K562 (cell line): ENCODE data around the gene AGPAT4. TPM values are rescaled to one million over a fixed set of nuclear protein-coding genes. Genes with fewer than 3 reads are reported as not detected.
A peak's percentile ranks its signal among the peaks of the same experiment; 100 is the strongest.

Experiments
- ARNT ChIP-seq, 2 experiments: fragments of 450-650 bp; IDR thresholded peaks; 2 replicates each; pipeline ENCODE4 v1.6.1; 2016; ENCODE audit warnings: mild to moderate bottlenecking in 1 of 2
- BACH1 ChIP-seq: fragments of 200-800 bp; sonication (Bioruptor generic); IDR thresholded peaks from 2 replicates; pipeline ENCODE4 v1.6.1; 2016; ENCODE audit warnings: missing genetic modification characterization, missing compliant biosample characterization
- CBX5 ChIP-seq: IDR thresholded peaks from 2 replicates; pipeline ENCODE4 v1.6.1; 2014; ENCODE audit warnings: low read depth, borderline replicate concordance
- E2F8 ChIP-seq: fragments of 450-650 bp; IDR thresholded peaks from 2 replicates; pipeline ENCODE4 v1.7.1; 2018; ENCODE audit warnings: mild to moderate bottlenecking, low read depth; ENCODE audit not compliant: partially characterized antibody
- EWSR1 ChIP-seq: fragments of 450-650 bp; IDR thresholded peaks from 2 replicates; pipeline ENCODE4 v1.6.1; 2018; ENCODE audit warnings: borderline replicate concordance, mild to moderate bottlenecking, low read depth, moderate library complexity; ENCODE audit not compliant: partially characterized antibody
- FOXK2 ChIP-seq, 2 experiments: fragments of 450-650 bp; IDR thresholded peaks in 1 of 2; conservative IDR thresholded peaks in 1 of 2; 2 replicates each; pipeline ENCODE4 v1.6.1; 2016; ENCODE audit warnings: low read depth in 2 of 2, mild to moderate bottlenecking in 1 of 2
- HLTF ChIP-seq: fragments of 450-650 bp; IDR thresholded peaks from 2 replicates; pipeline ENCODE4 v1.6.1; 2016
- MAZ ChIP-seq, 2 experiments: fragments of 450-650 bp in 1 of 2; sonication (generic) in 1 of 2; formaldehyde crosslinking; IDR thresholded peaks in 1 of 2; conservative IDR thresholded peaks in 1 of 2; 2 replicates each; pipeline versions ENCODE4 v1.4.0 to v1.5.0; 2020; ENCODE audit warnings: mild to moderate bottlenecking in 1 of 2, missing genetic modification reagents in 1 of 2
- MTF1 ChIP-seq: fragments of 250-450 bp; sonication (Bioruptor Pico); IDR thresholded peaks from 2 replicates; pipeline ENCODE4 v1.9.0; 2021; ENCODE audit warnings: moderate library complexity, mild to moderate bottlenecking, inconsistent platforms, borderline replicate concordance
- NELFE ChIP-seq: IDR thresholded peaks from 2 replicates; pipeline ENCODE4 v1.6.1; 2011; ENCODE audit warnings: mild to moderate bottlenecking; ENCODE audit not compliant: insufficient read depth, insufficient read length
- NFXL1 ChIP-seq: fragments of 450-650 bp; formaldehyde crosslinking; IDR thresholded peaks from 2 replicates; pipeline ENCODE4 v1.4.0; 2021; ENCODE audit warnings: mild to moderate bottlenecking
- NR2F6 ChIP-seq: fragments of 450-650 bp; formaldehyde crosslinking; IDR thresholded peaks from 2 replicates; pipeline ENCODE4 v1.4.0; 2020; ENCODE audit warnings: mild to moderate bottlenecking
- POU5F1 ChIP-seq: fragments of 150-350 bp; IDR thresholded peaks from 2 replicates; pipeline ENCODE4 v1.6.1; 2014; ENCODE audit warnings: borderline replicate concordance, low read length, low read depth, mild to moderate bottlenecking; ENCODE audit not compliant: partially characterized antibody
- SFPQ ChIP-seq: fragments of 200-400 bp; formaldehyde crosslinking; IDR thresholded peaks from 2 replicates; pipeline ENCODE4 v1.6.1; 2017; ENCODE audit warnings: mild to moderate bottlenecking, low read depth, low read length, moderate library complexity
- SREBF2 ChIP-seq: sonication (generic); formaldehyde crosslinking; IDR thresholded peaks from 2 replicates; pipeline ENCODE4 v1.4.0; 2020; ENCODE audit warnings: mild to moderate bottlenecking, missing genetic modification reagents
- TEAD1 ChIP-seq, 2 experiments: fragments of 450-650 bp in 1 of 2; sonication (generic) in 1 of 2; formaldehyde crosslinking; IDR thresholded peaks; 2 replicates each; pipeline versions ENCODE4 v1.4.0 to v1.8.0; 2020 to 2022; ENCODE audit warnings: mild to moderate bottlenecking in 2 of 2, missing genetic modification reagents in 1 of 2
- VEZF1 ChIP-seq: fragments of 200-800 bp; sonication (Bioruptor generic); IDR thresholded peaks from 2 replicates; pipeline ENCODE4 v1.6.1; 2017; ENCODE audit warnings: missing genetic modification characterization, missing compliant biosample characterization
- ZBTB9 ChIP-seq: fragments of 450-650 bp; formaldehyde crosslinking; IDR thresholded peaks from 2 replicates; pipeline ENCODE4 v1.4.0; 2020; ENCODE audit warnings: mild to moderate bottlenecking, moderate library complexity
- ZNF121 ChIP-seq: sonication (generic); formaldehyde crosslinking; conservative IDR thresholded peaks from 2 replicates; pipeline ENCODE4 v1.8.0; 2022; ENCODE audit warnings: missing genetic modification reagents
- polyA plus RNA-seq, 8 experiments: library from polyadenylated mRNA; depleted of rRNA in 4 of 8; stranded (reverse) in 5 of 8; unstranded in 3 of 8; fragments of >200 nt; fragmentation: Nextera tagmentation in 2 of 8; fragmentation: Illumina TruSeq in 1 of 8; extraction: Ambion mirVana in 2 of 8; extraction: Trizol in 1 of 8; gene quantifications; 2 replicates each; pipeline versions ENCODE4 v1.2.1 to v1.2.3, GENCODE V29; 2011 to 2014; ENCODE audit warnings: inconsistent platforms in 1 of 8, missing spikeins in 1 of 8
- total RNA-seq, 7 experiments: library from RNA; depleted of rRNA in 6 of 7; stranded (reverse); fragments of >200 nt in 6 of 7; fragmentation: Illumina TruSeq in 2 of 7; extraction: Trizol in 2 of 7; gene quantifications; 2 replicates each; pipeline versions ENCODE4 v1.2.1 to v1.2.3, GENCODE V29; 2011 to 2021; ENCODE audit warnings: low replicate concordance in 1 of 7

Gene AGPAT4
- total and polyA plus RNA-seq, 9 of the 15 experiments (the other 6 are each of a cell fraction or from before 2014, with no cell fraction given) = 2.2 to 15.0 (median 5.7) TPM

- no peak for TF ChIP-seq POU5F1
- no peak for TF ChIP-seq SFPQ
- TF ChIP-seq FOXK2 (conservative IDR thresholded peaks at IDR 0.05 in 1 of 2, IDR thresholded peaks at IDR 0.05 in 1 of 2; ENCODE audit: low read depth in 2 of 2) = peak; percentile 15 to 39; a peak in 1 of 4 replicates
- TF ChIP-seq ARNT (IDR thresholded peaks at IDR 0.05) = peak; percentile 63 to 78; a peak in 3 of 4 replicates
- no peak for TF ChIP-seq MTF1 (CRISPR knock-in tag)
- no peak for TF ChIP-seq NELFE
- peak; percentile 87; the same call in 1 of the 2 replicates for TF ChIP-seq ZBTB9 (CRISPR knock-in tag)
- peak; percentile 55; the same call in 1 of the 2 replicates for TF ChIP-seq NFXL1 (CRISPR knock-in tag)
- TF ChIP-seq TEAD1 (CRISPR knock-in tag; IDR thresholded peaks at IDR 0.05) = peak; percentile 59 to 60; a peak in 3 of 4 replicates
- peak; percentile 59 for TF ChIP-seq E2F8
- TF ChIP-seq HLTF = peak; percentile 67; the same call in 1 of the 2 replicates
- no peak; the same call in 1 of the 2 replicates for TF ChIP-seq BACH1 (tag)
- TF ChIP-seq SREBF2 (CRISPR knock-in tag) = peak; percentile 50; the same call in 1 of the 2 replicates
- peak; percentile 25 to 61; a peak in 2 of 4 replicates for TF ChIP-seq MAZ (CRISPR knock-in tag; conservative IDR thresholded peaks at IDR 0.05 in 1 of 2, IDR thresholded peaks at IDR 0.05 in 1 of 2)
- no peak for TF ChIP-seq EWSR1
- TF ChIP-seq VEZF1 (CRISPR knock-in tag) = peak; percentile 29; the same call in 1 of the 2 replicates
- TF ChIP-seq ZNF121 (CRISPR knock-in tag) = no peak
- TF ChIP-seq NR2F6 (CRISPR knock-in tag) = no peak
- 0 out of 2 replicates have a peak, but pooled peaks have one; percentile 28 for TF ChIP-seq CBX5
Observed at GRCh38 chr6:161204866-161205557, 68.8 kb downstream of the AGPAT4 start (continued).
